Measurements from ENCODE around the gene CTDSPL.

CTDSPL gene

DNA sequence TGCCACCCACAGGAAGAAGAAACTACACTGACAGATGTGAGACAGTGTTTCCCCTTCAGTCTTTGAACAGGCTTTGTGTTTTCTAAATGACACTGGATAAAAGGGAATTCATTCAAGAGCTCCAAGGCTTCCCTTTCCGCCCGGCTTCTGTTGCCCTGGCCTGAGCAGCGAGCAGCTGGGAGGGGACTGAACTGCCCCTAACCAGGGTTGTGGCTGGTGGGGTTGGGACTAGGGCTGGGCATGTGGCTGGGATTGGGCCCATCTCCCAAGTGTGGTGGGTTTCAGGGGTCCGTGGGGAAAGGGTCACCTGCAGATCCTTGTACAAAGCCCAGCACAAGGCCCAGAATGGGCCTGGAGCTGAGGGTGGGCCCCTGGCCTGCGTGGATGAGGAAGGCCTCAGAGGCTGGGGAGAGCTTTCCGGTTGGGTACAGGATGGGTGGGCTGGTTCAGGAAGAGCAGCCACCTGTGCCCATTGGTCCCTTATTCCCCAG is 139.3 kb downstream of the CTDSPL start:
- Mint-ChIP-seq H3K4me3 (no peak overlapping the region), H3K36me3 (ENCODE audit: low read depth) (peaks cover 20% of the 10 kb centered on the region), H3K27me3 (ENCODE audit: low read depth) (no peaks in the 10 kb centered on the region), H3K27ac (no peak overlapping the region), H3K9me3 (no peaks in the 10 kb centered on the region), H3K4me1 (peaks cover 30% of the 10 kb centered on the region)
- TF ChIP-seq, protein P1, sequence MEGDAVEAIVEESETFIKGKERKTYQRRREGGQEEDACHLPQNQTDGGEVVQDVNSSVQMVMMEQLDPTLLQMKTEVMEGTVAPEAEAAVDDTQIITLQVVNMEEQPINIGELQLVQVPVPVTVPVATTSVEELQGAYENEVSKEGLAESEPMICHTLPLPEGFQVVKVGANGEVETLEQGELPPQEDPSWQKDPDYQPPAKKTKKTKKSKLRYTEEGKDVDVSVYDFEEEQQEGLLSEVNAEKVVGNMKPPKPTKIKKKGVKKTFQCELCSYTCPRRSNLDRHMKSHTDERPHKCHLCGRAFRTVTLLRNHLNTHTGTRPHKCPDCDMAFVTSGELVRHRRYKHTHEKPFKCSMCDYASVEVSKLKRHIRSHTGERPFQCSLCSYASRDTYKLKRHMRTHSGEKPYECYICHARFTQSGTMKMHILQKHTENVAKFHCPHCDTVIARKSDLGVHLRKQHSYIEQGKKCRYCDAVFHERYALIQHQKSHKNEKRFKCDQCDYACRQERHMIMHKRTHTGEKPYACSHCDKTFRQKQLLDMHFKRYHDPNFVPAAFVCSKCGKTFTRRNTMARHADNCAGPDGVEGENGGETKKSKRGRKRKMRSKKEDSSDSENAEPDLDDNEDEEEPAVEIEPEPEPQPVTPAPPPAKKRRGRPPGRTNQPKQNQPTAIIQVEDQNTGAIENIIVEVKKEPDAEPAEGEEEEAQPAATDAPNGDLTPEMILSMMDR (IDR thresholded peaks at IDR 0.05; ENCODE audit: unreplicated experiment in 3 of 3) = no peak

DNA sequence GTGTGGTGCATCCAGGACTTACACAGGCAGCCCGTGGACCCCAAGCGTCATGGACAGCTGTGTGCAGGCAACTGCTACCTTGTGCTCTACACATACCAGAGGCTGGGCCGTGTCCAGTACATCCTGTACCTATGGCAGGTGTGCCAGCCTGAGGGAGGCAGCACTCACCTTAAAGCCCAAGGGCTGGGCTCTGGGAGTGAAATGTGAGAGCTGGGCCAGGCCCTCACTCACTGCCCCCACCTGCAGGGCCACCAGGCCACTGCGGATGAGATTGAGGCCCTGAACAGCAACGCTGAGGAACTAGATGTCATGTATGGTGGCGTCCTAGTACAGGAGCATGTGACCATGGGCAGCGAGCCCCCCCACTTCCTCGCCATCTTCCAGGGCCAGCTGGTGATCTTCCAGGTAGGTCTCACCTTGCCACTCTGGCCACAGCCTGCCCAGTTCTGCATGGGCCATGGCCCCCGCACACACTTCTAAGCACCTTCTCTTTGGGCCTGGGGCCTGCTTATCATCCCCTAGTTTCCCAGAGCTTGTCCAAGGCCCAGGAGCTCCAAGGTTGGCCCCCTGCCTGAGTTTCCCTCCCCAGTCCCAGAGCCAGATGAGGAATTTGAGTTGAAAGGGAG is 139.9 kb downstream of the CTDSPL start:
- Mint-ChIP-seq H3K4me1 (peaks cover 26% of the 10 kb centered on the region), H3K4me3 (no peak overlapping the region), H3K36me3 (ENCODE audit: low read depth) (peaks cover 17% of the 10 kb centered on the region), H3K27ac (no peak overlapping the region), H3K9me3 (no peaks in the 10 kb centered on the region), H3K27me3 (ENCODE audit: low read depth) (no peaks in the 10 kb centered on the region)
- TF ChIP-seq, protein P1 (IDR thresholded peaks at IDR 0.05; ENCODE audit: unreplicated experiment in 3 of 3) = peak in 1 of 3 experiments; percentile 10

DNA sequence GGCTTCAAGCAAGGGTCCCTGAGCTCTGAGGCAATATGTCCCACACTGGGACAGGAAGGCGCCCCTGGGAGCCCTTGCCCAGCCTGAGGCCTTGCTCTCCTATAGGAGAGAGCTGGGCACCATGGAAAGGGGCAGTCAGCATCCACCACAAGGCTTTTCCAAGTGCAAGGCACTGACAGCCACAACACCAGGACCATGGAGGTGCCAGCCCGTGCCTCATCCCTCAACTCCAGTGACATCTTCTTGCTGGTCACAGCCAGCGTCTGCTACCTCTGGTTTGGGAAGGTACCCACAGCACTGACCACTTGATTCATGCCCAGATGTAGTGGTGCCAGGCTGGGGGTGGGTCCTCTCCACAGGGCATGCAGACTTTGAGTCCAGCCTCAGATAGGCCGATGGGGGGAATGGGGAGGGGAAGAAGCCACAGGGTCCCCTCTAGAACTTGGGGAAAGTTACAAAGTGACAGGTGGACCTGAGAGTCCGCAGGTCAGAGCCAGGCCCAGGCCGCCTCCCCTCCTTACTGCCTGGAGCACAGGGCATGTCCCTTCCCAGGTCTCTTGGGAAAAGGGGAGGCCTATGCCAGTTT is 140.7 kb downstream of the CTDSPL start:
- peaks cover 21% of the 10 kb centered on the region for H3K4me1 Mint-ChIP-seq
- H3K27ac Mint-ChIP-seq = no peak overlapping the region
- TF ChIP-seq, protein P1 (IDR thresholded peaks at IDR 0.05; ENCODE audit: unreplicated experiment in 3 of 3) = no peak

DNA sequence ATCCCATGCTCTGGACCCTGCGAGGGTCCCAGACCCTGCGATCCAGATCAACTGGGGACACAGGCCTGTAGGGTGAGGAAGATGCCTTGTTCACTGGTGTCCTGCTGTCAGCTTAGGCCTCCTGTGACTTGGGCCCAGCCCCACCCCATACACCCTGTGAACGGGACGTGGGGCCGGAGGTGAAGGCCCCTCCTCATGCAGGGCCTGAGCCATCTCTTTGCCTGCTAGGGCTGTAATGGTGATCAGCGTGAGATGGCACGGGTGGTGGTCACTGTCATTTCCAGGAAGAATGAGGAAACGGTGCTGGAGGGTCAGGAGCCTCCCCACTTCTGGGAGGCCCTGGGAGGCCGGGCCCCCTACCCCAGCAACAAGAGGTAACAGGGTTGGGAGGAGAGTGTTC is 141.3 kb downstream of the CTDSPL start:
- H3K4me1 Mint-ChIP-seq = peaks cover 21% of the 10 kb centered on the region
- TF ChIP-seq, protein P1 (IDR thresholded peaks at IDR 0.05; ENCODE audit: unreplicated experiment in 3 of 3) = no peak
- no peaks in the 10 kb centered on the region for H3K27me3 Mint-ChIP-seq (ENCODE audit: low read depth)
- no peak overlapping the region for H3K27ac Mint-ChIP-seq
- no peak overlapping the region for H3K4me3 Mint-ChIP-seq
- no peaks in the 10 kb centered on the region for H3K9me3 Mint-ChIP-seq
- peaks cover 17% of the 10 kb centered on the region for H3K36me3 Mint-ChIP-seq (ENCODE audit: low read depth)

More for the DNA sequence above, 140.7 kb downstream of the CTDSPL start:
- Mint-ChIP-seq H3K36me3 (ENCODE audit: low read depth) (peaks cover 16% of the 10 kb centered on the region), H3K9me3 (no peaks in the 10 kb centered on the region), H3K4me3 (no peak overlapping the region), H3K27me3 (ENCODE audit: low read depth) (no peaks in the 10 kb centered on the region)

DNA sequence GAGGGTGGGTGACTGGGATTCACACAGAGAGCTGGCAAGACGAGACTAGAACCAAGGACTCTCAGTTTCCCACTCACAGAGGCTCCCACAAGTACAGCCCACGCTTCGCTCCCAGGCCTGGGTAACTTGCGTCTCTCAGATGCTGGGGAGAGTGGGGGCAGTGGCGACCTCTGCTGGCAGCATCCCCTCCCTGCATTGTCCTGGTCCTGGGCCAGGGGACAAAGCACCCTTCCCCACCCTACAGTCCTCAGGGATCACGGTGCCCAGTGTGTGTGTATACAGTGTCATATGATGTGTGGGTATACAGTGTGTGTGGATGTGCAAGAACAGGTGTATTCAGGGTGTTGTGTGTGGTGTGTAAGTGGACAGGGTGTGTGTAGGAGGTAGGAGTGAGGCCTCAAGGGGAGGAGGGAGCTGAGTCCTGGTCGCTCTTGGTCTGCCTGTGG is 141.7 kb downstream of the CTDSPL start:
- Mint-ChIP-seq H3K4me3 (no peak overlapping the region), H3K4me1 (peaks cover 21% of the 10 kb centered on the region), H3K36me3 (ENCODE audit: low read depth) (peaks cover 17% of the 10 kb centered on the region), H3K27me3 (ENCODE audit: low read depth) (no peaks in the 10 kb centered on the region), H3K27ac (peak overlapping the region in 1 of 3 experiments; percentile 21), H3K9me3 (no peaks in the 10 kb centered on the region)
- TF ChIP-seq, protein P1 (IDR thresholded peaks at IDR 0.05; ENCODE audit: unreplicated experiment in 3 of 3) = peak; percentile 81 to 86 (median 82)

All from nephron (organoid).